BLaER1 treated with 17β-estradiol and CSF1 and Interleukin-3, amounts not matched to agents 10 nM and 100 nM (cell line): Measurements from ENCODE around the gene ALDH18A1.
"Not testable (repeated sequence)": the region's sequence is repeated elsewhere in the genome, so short reads cannot be mapped to it uniquely, and the experiment has no call there.

Experiments used
- H3K27ac ChIP-seq, 11 experiments: shearing (Covaris generic); formaldehyde crosslinking; 2 replicates each; pipeline ENCODE4 v1.8.1; 2022
- H3K27me3 ChIP-seq, 11 experiments: shearing (Covaris generic); formaldehyde crosslinking; 2 replicates each; pipeline ENCODE4 v1.8.1; 2022
- H3K36me3 ChIP-seq, 11 experiments: shearing (Covaris generic); formaldehyde crosslinking; 2 replicates each; pipeline ENCODE4 v1.8.1; 2022
- H3K4me1 ChIP-seq, 10 experiments: shearing (Covaris generic); formaldehyde crosslinking; 2 replicates each; pipeline ENCODE4 v1.8.1; 2022
- H3K4me2 ChIP-seq, 11 experiments: shearing (Covaris generic); formaldehyde crosslinking; 2 replicates each; pipeline ENCODE4 v1.8.1; 2022
- H3K4me3 ChIP-seq, 10 experiments: shearing (Covaris generic); formaldehyde crosslinking; 2 replicates each; pipeline ENCODE4 v1.8.1; 2022
- H3K9ac ChIP-seq, 11 experiments: shearing (Covaris generic); formaldehyde crosslinking; 2 replicates each; pipeline ENCODE4 v1.8.1; 2022
- H3K9me3 ChIP-seq, 11 experiments: shearing (Covaris generic); formaldehyde crosslinking; replicated peaks in 1 of 11; 2 replicates each; pipeline ENCODE4 v1.8.1; 2022
- H4K20me1 ChIP-seq, 11 experiments: shearing (Covaris generic); formaldehyde crosslinking; 2 replicates each; pipeline ENCODE4 v1.8.1; 2022
- Cebpa-rat ChIP-seq, 11 experiments: shearing (Covaris generic); IDR thresholded peaks; 2 replicates each; pipeline ENCODE4 v1.8.1; 2022

Gene ALDH18A1

DNA sequence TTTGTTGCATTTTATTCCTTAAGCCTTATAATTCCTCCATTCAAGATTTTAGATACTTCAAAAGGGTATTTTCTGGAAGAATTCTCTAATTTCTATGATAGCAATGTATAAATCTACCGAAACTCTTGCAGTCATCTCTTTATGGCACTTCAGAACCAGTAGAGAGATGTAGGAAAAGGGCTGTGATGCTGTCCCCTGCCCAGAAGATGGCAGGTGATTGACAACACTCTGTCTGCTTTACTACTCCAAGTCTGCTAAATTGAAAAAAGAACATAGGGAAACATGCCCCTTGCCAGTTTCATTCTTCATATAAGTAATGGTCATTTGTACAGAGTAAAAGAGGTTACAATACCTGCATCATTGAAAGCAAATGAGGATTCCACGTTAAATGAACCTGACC lies 32.1 kb upstream of the ALDH18A1 start:
- Histone ChIP-seq H3K9ac (no peak overlapping the region), H4K20me1 (peaks cover 0 to 44% (median 0%) of the 10 kb centered on the region in 11 experiments; a peak in 7 of 22 replicates), H3K36me3 (peaks cover 67 to 89% (median 83%) of the 10 kb centered on the region in 11 experiments), H3K27me3 (no peaks in the 10 kb centered on the region), H3K9me3 (no peaks in the 10 kb centered on the region), H3K27ac (no peak overlapping the region), H3K4me1 (peaks cover 17 to 29% (median 25%) of the 10 kb centered on the region in 10 experiments), H3K4me2 (no peak overlapping the region), H3K4me3 (no peak overlapping the region)
- TF ChIP-seq Cebpa-rat (IDR thresholded peaks at IDR 0.05), result no peak

- Histone ChIP-seq H3K9ac (no peak overlapping the region), H3K4me2 (no peak overlapping the region), H3K27ac (no peak overlapping the region), H3K36me3 (peaks cover 84 to 100% (median 94%) of the 10 kb centered on the region in 11 experiments), H3K4me3 (no peak overlapping the region), H4K20me1 (peaks cover 0 to 11% (median 0%) of the 10 kb centered on the region in 11 experiments; a peak in 5 of 22 replicates), H3K27me3 (no peaks in the 10 kb centered on the region), H3K4me1 (no peaks in the 10 kb centered on the region), H3K9me3 (no peaks in the 10 kb centered on the region)
- TF ChIP-seq Cebpa-rat (IDR thresholded peaks at IDR 0.05), result no peak
Measured at GRCh38 chr10:95683966-95684365, 27.5 kb upstream of the ALDH18A1 start.

- Histone ChIP-seq H3K9me3 (no peaks in the 10 kb centered on the region), H3K36me3 (peaks cover 44 to 96% (median 68%) of the 10 kb centered on the region in 11 experiments), H4K20me1 (no peaks in the 10 kb centered on the region), H3K9ac (no peak overlapping the region), H3K27me3 (no peaks in the 10 kb centered on the region), H3K4me3 (no peak overlapping the region), H3K27ac (no peak overlapping the region), H3K4me1 (no peaks in the 10 kb centered on the region), H3K4me2 (no peak overlapping the region)
- no peak for TF ChIP-seq Cebpa-rat (IDR thresholded peaks at IDR 0.05)
Measured at GRCh38 chr10:95675403-95676116, 19.0 kb upstream of the ALDH18A1 start.

GRCh38 chr10:95674643-95675042 lies 18.1 kb upstream of the ALDH18A1 start:
- no peak overlapping the region for H3K27ac ChIP-seq
- peaks cover 35 to 93% (median 62%) of the 10 kb centered on the region in 11 experiments for H3K36me3 ChIP-seq

GRCh38 chr10:95672641-95673040 lies 16.1 kb upstream of the ALDH18A1 start:
- H3K4me3 ChIP-seq, H3K4me2 ChIP-seq, H4K20me1 ChIP-seq, H3K4me1 ChIP-seq, H3K27ac ChIP-seq, H3K9me3 ChIP-seq, H3K27me3 ChIP-seq, H3K9ac ChIP-seq: not testable (repeated sequence)
- H3K36me3 ChIP-seq, result peaks cover 32 to 91% (median 52%) of the 10 kb centered on the region in 11 experiments

More at GRCh38 chr10:95674643-95675042, 18.1 kb upstream of the ALDH18A1 start:
- H3K4me2 ChIP-seq, result no peak overlapping the region
- H3K27me3 ChIP-seq, result no peaks in the 10 kb centered on the region
- no peak overlapping the region for H3K4me3 ChIP-seq
- H3K9ac ChIP-seq, result no peak overlapping the region
- no peaks in the 10 kb centered on the region for H3K4me1 ChIP-seq
- no peaks in the 10 kb centered on the region for H3K9me3 ChIP-seq
- no peaks in the 10 kb centered on the region for H4K20me1 ChIP-seq
- no peak for TF ChIP-seq Cebpa-rat (IDR thresholded peaks at IDR 0.05)

DNA sequence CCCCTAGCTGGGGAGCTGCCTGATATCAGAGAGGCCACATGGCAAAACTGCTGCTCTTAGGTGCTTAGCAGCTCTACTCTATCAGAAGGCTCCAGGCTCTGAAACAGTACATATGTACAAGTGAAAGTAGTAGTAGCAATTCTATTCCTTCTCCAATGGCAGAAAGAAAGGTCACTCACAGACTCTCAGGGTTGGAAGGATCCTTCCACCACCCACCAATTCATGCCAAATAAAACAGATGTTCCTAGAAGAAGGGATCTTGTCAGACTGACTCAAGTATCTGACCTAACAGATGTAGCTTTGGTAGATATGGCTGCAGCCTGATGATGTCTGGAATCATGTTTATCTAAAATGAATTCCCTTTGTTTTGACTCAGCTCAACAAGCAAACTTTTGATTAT lies 8.0 kb upstream of the ALDH18A1 start:
- H3K27me3 ChIP-seq, result no peaks in the 10 kb centered on the region
- no peak overlapping the region for H3K27ac ChIP-seq
- no peaks in the 10 kb centered on the region for H4K20me1 ChIP-seq
- H3K4me1 ChIP-seq, result peaks cover 0 to 22% (median 13%) of the 10 kb centered on the region in 10 experiments; a peak in 13 of 20 replicates
- TF ChIP-seq Cebpa-rat (IDR thresholded peaks at IDR 0.05), result no peak
- peaks cover 25 to 69% (median 46%) of the 10 kb centered on the region in 11 experiments for H3K36me3 ChIP-seq
- no peak overlapping the region for H3K9ac ChIP-seq
- H3K4me3 ChIP-seq, result no peak overlapping the region
- no peak overlapping the region for H3K4me2 ChIP-seq
- no peaks in the 10 kb centered on the region for H3K9me3 ChIP-seq

DNA sequence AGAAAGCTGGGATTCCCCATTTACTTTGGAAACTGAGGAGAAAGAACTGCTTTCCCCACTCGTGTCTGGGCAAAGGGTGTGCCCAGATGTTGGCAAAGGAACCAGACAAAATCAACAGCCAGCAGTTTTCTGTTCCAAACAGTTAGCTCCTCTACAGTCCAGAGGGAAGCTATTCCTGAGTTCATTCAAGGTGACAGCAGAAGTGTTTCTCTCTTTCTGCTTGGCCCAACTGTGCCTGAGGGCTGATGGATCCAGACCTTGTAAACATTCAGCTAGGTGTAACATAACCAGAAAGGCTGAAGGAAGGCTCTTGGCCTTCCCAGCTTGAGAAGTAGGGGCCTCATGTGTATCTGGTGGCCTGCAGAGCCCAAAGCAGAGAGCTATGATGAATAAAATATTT lies 7.0 kb upstream of the ALDH18A1 start:
- H3K27ac ChIP-seq, result peak overlapping the region in 6 of 11 experiments; percentile 12 to 54 (median 23); a peak in 8 of 22 replicates
- no peak overlapping the region; a peak in 1 of 22 replicates for H3K4me2 ChIP-seq
- no peak for TF ChIP-seq Cebpa-rat (IDR thresholded peaks at IDR 0.05)
- no peaks in the 10 kb centered on the region for H3K27me3 ChIP-seq
- no peak overlapping the region for H3K9ac ChIP-seq
- no peaks in the 10 kb centered on the region for H4K20me1 ChIP-seq
- H3K4me1 ChIP-seq, result peaks cover 0 to 22% (median 13%) of the 10 kb centered on the region in 10 experiments; a peak in 13 of 20 replicates
- peaks cover 20 to 58% (median 37%) of the 10 kb centered on the region in 11 experiments for H3K36me3 ChIP-seq
- no peak overlapping the region for H3K4me3 ChIP-seq
- peaks cover 0 to 2% (median 0%) of the 10 kb centered on the region in 11 experiments; a peak in 1 of 22 replicates for H3K9me3 ChIP-seq

DNA sequence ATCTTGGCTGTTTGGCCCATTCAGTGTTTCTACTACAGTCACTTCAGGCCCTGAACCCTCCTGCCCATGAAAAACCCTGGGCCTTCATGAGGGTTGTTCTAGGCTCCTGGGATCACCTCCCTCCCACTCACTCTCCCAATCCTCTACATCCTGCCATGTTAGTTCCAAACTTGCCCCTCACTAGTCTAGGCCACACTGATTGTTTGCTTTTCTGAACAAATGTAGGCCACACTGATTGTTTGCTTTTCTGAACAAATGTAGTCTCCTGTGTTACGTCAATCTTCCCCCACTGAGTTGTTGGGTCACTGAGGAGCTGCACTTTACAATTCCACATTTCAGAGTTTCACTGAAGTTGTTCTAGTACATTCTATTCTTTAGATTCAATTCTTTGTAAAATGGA lies 5.3 kb upstream of the ALDH18A1 start:
- Histone ChIP-seq H3K4me3 (no peak overlapping the region), H3K36me3 (peaks cover 20 to 43% (median 29%) of the 10 kb centered on the region in 11 experiments), H4K20me1 (no peaks in the 10 kb centered on the region), H3K9ac (no peak overlapping the region), H3K9me3 (peaks cover 0 to 13% (median 0%) of the 10 kb centered on the region in 11 experiments; a peak in 1 of 22 replicates), H3K27me3 (no peaks in the 10 kb centered on the region), H3K4me2 (peak overlapping the region in 1 of 11 experiments; percentile 15; a peak in 1 of 22 replicates), H3K4me1 (peaks cover 0 to 23% (median 18%) of the 10 kb centered on the region in 10 experiments; a peak in 16 of 20 replicates), H3K27ac (peak overlapping the region in 5 of 11 experiments; percentile 1 to 12 (median 4); a peak in 3 of 22 replicates)
- TF ChIP-seq Cebpa-rat (IDR thresholded peaks at IDR 0.05), result no peak

GRCh38 chr10:95660283-95660682 lies 3.8 kb upstream of the ALDH18A1 start:
- 0 out of 22 replicates have a peak, but pooled peaks cover 0 to 3% (median 0%) of the 10 kb centered on the region in 11 experiments for H4K20me1 ChIP-seq
- H3K36me3 ChIP-seq, result peaks cover 13 to 28% (median 21%) of the 10 kb centered on the region in 11 experiments
- no peak overlapping the region for H3K4me3 ChIP-seq
- H3K27ac ChIP-seq, result no peak overlapping the region
- no peak overlapping the region for H3K9ac ChIP-seq
- no peak overlapping the region for H3K4me2 ChIP-seq
- no peaks in the 10 kb centered on the region for H3K27me3 ChIP-seq
- TF ChIP-seq Cebpa-rat (IDR thresholded peaks at IDR 0.05), result no peak
- peaks cover 0 to 13% (median 0%) of the 10 kb centered on the region in 11 experiments; a peak in 1 of 22 replicates for H3K9me3 ChIP-seq
- H3K4me1 ChIP-seq, result peaks cover 6 to 30% (median 25%) of the 10 kb centered on the region in 10 experiments
